Measurements from ENCODE around the gene MOG. TPM values are rescaled to one million over a fixed set of nuclear protein-coding genes. Genes with fewer than 3 reads are reported as not detected.
"Not testable (repeated sequence)": the region's sequence is repeated elsewhere in the genome, so short reads cannot be mapped to it uniquely, and the experiment has no call there.

Gene MOG
- total RNA-seq, 1 donor from 2014 or later, result not detected

DNA sequence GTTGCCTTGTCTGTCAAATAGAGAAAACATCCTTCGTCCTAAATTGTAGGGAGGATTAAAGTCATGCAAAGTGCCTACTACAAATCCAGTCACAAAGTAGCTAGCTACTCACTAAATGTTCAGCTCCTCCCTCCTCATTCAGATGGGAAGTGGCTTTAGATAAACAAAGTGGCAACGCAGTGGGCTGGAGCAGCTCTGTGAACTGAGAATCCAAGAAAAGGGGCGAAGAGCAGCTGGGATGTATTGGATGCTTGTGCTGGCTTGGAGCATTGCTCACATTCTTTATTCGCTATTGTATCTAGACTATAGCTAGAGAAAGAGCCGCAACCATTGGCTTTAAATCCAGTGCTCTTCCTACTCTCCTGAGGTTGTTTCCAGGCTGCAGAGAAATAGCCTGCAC lies 10.3 kb downstream of the MOG start:
- Histone ChIP-seq H3K4me1 (no peaks in the 10 kb centered on the region), H3K9me3 (no peaks in the 10 kb centered on the region), H3K36me3 (no peaks in the 10 kb centered on the region), H3K4me3 (no peak overlapping the region), H3K27ac (no peak overlapping the region), H3K27me3 (no peaks in the 10 kb centered on the region)
- no peak for DNase-seq (ENCODE audit: extremely low spot score in 2 of 2)
- intact Hi-C loops (cut with DNase I), result no loop called here
- TF ChIP-seq POLR2AphosphoS5 (IDR thresholded peaks at IDR 0.05; ENCODE audit: insufficient read depth in 1 of 2, low read depth in 1 of 2), result no peak
- TF ChIP-seq, protein P1, sequence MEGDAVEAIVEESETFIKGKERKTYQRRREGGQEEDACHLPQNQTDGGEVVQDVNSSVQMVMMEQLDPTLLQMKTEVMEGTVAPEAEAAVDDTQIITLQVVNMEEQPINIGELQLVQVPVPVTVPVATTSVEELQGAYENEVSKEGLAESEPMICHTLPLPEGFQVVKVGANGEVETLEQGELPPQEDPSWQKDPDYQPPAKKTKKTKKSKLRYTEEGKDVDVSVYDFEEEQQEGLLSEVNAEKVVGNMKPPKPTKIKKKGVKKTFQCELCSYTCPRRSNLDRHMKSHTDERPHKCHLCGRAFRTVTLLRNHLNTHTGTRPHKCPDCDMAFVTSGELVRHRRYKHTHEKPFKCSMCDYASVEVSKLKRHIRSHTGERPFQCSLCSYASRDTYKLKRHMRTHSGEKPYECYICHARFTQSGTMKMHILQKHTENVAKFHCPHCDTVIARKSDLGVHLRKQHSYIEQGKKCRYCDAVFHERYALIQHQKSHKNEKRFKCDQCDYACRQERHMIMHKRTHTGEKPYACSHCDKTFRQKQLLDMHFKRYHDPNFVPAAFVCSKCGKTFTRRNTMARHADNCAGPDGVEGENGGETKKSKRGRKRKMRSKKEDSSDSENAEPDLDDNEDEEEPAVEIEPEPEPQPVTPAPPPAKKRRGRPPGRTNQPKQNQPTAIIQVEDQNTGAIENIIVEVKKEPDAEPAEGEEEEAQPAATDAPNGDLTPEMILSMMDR (IDR thresholded peaks at IDR 0.05), result no peak
- TF ChIP-seq POLR2A (IDR thresholded peaks at IDR 0.05), result no peak

DNA sequence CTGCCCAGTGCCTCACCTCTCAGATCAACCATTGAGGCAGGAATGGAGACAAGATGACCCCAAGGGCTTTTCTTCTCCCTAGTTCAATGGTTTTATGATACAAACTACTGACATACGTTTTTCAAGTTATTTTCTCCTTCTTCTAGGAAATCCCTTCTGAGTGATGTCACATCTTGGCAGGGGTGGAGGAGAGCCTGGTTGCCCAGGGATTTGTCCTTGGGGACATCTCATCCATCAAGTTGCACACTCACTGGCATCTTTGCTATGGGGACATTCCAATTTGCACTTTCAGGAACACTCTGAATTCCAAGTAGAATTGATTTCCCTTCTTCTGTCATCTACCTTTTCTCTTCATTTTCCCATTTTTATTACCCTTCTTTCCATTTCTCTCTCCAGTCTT lies 14.1 kb downstream of the MOG start:
- H3K4me1 ChIP-seq, result no peaks in the 10 kb centered on the region
- TF ChIP-seq, protein P1 (IDR thresholded peaks at IDR 0.05), result no peak
- TF ChIP-seq POLR2A (IDR thresholded peaks at IDR 0.05), result no peak
- TF ChIP-seq POLR2AphosphoS5 (IDR thresholded peaks at IDR 0.05; ENCODE audit: insufficient read depth in 1 of 2, low read depth in 1 of 2), result no peak
- H3K9me3 ChIP-seq, result no peaks in the 10 kb centered on the region
- H3K27me3 ChIP-seq, result no peaks in the 10 kb centered on the region
- intact Hi-C loops (cut with DNase I), result no loop called here
- no peak for DNase-seq (ENCODE audit: extremely low spot score in 2 of 2)
- no peak overlapping the region for H3K4me3 ChIP-seq
- H3K27ac ChIP-seq, result no peak overlapping the region
- no peaks in the 10 kb centered on the region for H3K36me3 ChIP-seq

DNA sequence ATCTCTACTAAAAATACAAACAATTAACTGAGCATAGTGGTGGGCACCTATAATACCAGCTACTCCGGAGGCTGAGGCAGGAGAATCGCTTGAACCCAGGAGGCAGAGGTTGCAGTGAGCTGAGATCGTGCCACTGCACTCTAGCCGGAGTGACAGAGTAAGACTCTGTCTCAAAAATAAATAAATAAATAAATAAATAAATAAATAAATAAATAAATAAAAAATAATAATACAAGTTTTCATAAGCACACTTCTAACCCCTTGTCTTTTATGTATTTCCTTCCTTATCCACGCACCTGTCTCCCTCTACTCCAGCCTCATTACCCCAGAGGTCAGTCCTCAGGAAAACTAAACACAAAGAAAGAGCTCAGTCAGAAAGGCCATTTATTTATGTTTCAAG lies 15.2 kb downstream of the MOG start:
- not testable (repeated sequence) for DNase-seq (ENCODE audit: extremely low spot score in 2 of 2)

DNA sequence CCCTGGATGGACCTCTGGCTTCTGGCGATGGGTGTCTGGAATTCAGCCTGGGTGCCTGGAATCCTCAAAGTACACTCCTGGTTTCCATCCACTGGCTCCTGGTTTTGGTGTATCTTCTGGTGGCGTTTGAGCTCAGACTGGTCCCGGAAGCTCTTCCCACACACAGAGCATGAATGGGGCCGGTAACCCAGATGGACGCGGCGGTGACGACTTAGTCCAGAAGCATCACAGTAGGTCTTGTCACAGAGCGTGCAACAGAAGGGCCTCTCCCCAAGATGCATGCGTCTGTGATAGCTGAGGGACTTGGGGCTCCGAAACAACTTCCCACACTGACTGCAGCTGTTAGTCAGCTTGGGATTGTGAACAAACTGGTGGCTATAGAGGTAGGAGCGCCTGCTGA lies 16.3 kb downstream of the MOG start:
- H3K27me3 ChIP-seq, result no peaks in the 10 kb centered on the region
- H3K4me1 ChIP-seq, result no peaks in the 10 kb centered on the region
- TF ChIP-seq, protein P1 (IDR thresholded peaks at IDR 0.05), result no peak
- TF ChIP-seq POLR2A (IDR thresholded peaks at IDR 0.05) (no peak), POLR2AphosphoS5 (IDR thresholded peaks at IDR 0.05; ENCODE audit: insufficient read depth in 1 of 2, low read depth in 1 of 2) (no peak)
- no peak overlapping the region for H3K4me3 ChIP-seq
- DNase-seq (ENCODE audit: extremely low spot score in 2 of 2), result no peak
- no peaks in the 10 kb centered on the region for H3K36me3 ChIP-seq
- intact Hi-C loops (cut with DNase I), result no loop called here
- no peaks in the 10 kb centered on the region for H3K9me3 ChIP-seq
- no peak overlapping the region for H3K27ac ChIP-seq

More for the DNA sequence above, 15.2 kb downstream of the MOG start:
- H3K4me3 ChIP-seq; H3K9me3 ChIP-seq; intact Hi-C loops (cut with DNase I); H3K4me1 ChIP-seq; H3K27ac ChIP-seq; H3K36me3 ChIP-seq; H3K27me3 ChIP-seq: not testable (repeated sequence)

DNA sequence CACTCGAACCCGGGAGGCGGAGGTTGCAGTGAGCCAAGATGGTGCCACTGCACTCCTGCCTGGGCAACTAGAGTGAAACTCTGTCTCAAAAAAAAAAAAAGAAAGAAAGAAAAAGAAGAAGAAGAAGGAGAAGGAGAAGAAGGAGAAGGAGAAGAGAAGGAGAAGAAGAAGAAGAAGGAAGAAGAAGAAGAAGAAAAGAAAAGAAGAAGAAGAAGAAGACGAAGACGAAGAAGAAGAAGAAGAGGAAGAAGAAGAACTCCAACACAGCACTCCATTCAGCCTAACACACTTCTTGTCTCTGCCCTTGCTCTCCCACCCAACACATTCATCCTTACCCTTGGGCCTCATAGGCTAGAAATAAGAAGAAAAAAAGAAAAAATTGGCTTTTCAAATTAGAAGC lies 17.1 kb downstream of the MOG start:
- Histone ChIP-seq H3K36me3 (no peaks in the 10 kb centered on the region), H3K4me1 (no peaks in the 10 kb centered on the region), H3K4me3 (no peak overlapping the region), H3K9me3 (no peaks in the 10 kb centered on the region), H3K27me3 (no peaks in the 10 kb centered on the region), H3K27ac (no peak overlapping the region)
- TF ChIP-seq, protein P1 (IDR thresholded peaks at IDR 0.05), result no peak
- no peak for TF ChIP-seq POLR2AphosphoS5 (IDR thresholded peaks at IDR 0.05; ENCODE audit: insufficient read depth in 1 of 2, low read depth in 1 of 2)
- no peak for TF ChIP-seq POLR2A (IDR thresholded peaks at IDR 0.05)
- DNase-seq (ENCODE audit: extremely low spot score in 2 of 2), result no peak
- intact Hi-C loops (cut with DNase I), result no loop called here

DNA sequence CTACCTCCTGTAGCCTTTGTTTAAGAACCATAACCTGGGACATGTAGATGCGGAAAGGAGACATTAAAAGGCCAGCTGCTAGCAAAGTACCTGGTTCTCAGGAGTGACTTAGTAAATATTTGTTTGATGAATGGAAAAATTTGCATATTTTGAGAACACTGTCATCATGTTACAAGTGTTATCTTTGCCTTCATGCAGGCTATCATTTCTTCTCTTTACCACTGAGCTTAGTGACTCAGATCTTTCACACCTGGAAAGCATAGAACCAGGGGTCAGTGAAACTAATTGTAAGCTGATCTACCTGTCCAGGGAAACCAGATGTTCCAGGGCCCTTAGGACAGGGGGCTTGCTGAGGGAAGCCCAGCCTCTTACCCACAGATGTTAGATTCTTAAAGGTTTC lies 18.7 kb downstream of the MOG start:
- intact Hi-C loops (cut with DNase I), result no loop called here
- H3K36me3 ChIP-seq, result no peaks in the 10 kb centered on the region
- no peak for DNase-seq (ENCODE audit: extremely low spot score in 2 of 2)
- H3K4me1 ChIP-seq, result no peaks in the 10 kb centered on the region
- no peak overlapping the region for H3K27ac ChIP-seq
- no peaks in the 10 kb centered on the region for H3K27me3 ChIP-seq
- no peak overlapping the region for H3K4me3 ChIP-seq
- TF ChIP-seq POLR2AphosphoS5 (IDR thresholded peaks at IDR 0.05; ENCODE audit: insufficient read depth in 1 of 2, low read depth in 1 of 2) (no peak), POLR2A (IDR thresholded peaks at IDR 0.05) (no peak)
- TF ChIP-seq, protein P1 (IDR thresholded peaks at IDR 0.05), result no peak
- no peaks in the 10 kb centered on the region for H3K9me3 ChIP-seq

All from vagina (tissue), 2 donors.